Loucy (cell line): ENCODE results near the gene B3GALT5.

Experiments
- H2AFZ ChIP-seq: fragments of 200-600 bp; sonication (generic); 2 replicates; pipeline ENCODE4 v1.6.0; 2016; ENCODE audit warnings: antibody characterized with exemption, mild to moderate bottlenecking, low read length, moderate library complexity
- H3F3A ChIP-seq: fragments of 200-600 bp; 2 replicates; pipeline ENCODE4 v1.6.0; 2016; ENCODE audit warnings: antibody characterized with exemption, low read depth, mild to moderate bottlenecking
- H3K27me3 ChIP-seq: fragments of 200-600 bp; sonication (generic); 2 replicates; pipeline ENCODE4 v1.6.1; 2014; ENCODE audit warnings: low read length, mild to moderate bottlenecking; ENCODE audit not compliant: insufficient read depth, poor library complexity, severe bottlenecking
- H3K36me3 ChIP-seq: fragments of 200-600 bp; sonication (generic); 2 replicates; pipeline ENCODE4 v1.6.1; 2016; ENCODE audit warnings: low read length; ENCODE audit not compliant: insufficient read depth
- H3K4me1 ChIP-seq: fragments of 200-600 bp; sonication (generic); 2 replicates; pipeline ENCODE4 v1.5.1; 2014; ENCODE audit warnings: low read length, mild to moderate bottlenecking; ENCODE audit not compliant: insufficient read depth, poor library complexity, severe bottlenecking
- H3K4me2 ChIP-seq: fragments of 200-600 bp; sonication (generic); 2 replicates; pipeline ENCODE4 v1.6.0; 2014; ENCODE audit warnings: antibody characterized with exemption, low read length, low read depth, mild to moderate bottlenecking; ENCODE audit not compliant: poor library complexity, severe bottlenecking
- H3K4me3 ChIP-seq: fragments of 200-600 bp; sonication (generic); 2 replicates; pipeline ENCODE4 v1.5.1; 2014; ENCODE audit warnings: low read length, mild to moderate bottlenecking, mixed read lengths; ENCODE audit not compliant: poor library complexity, severe bottlenecking
- H3K79me2 ChIP-seq: fragments of 200-600 bp; sonication (generic); 2 replicates; pipeline ENCODE4 v1.6.1; 2014; ENCODE audit warnings: low read length; ENCODE audit not compliant: insufficient read depth
- H3K9ac ChIP-seq: fragments of 200-600 bp; sonication (generic); 2 replicates; pipeline ENCODE4 v1.6.0; 2014; ENCODE audit warnings: mild to moderate bottlenecking, low read depth, low read length, moderate library complexity; ENCODE audit not compliant: poor library complexity, severe bottlenecking
- H3K9me2 ChIP-seq: fragments of 200-600 bp; sonication (generic); replicated peaks from 2 replicates; pipeline ENCODE4 v1.6.1; 2016; ENCODE audit warnings: low read depth, low read length, mixed read lengths
- H3K9me3 ChIP-seq: fragments of 200-600 bp; sonication (generic); 2 replicates; pipeline ENCODE4 v1.6.1; 2014; ENCODE audit warnings: mild to moderate bottlenecking, antibody characterized with exemption, low read length, low read depth; ENCODE audit not compliant: insufficient read depth
- H4K20me1 ChIP-seq: fragments of 200-600 bp; sonication (generic); 2 replicates; pipeline ENCODE4 v1.6.0; 2014; ENCODE audit warnings: antibody characterized with exemption, low read length, mild to moderate bottlenecking; ENCODE audit not compliant: insufficient read depth, poor library complexity, severe bottlenecking
- EZH2phosphoT487 ChIP-seq: fragments of 200-600 bp; IDR thresholded peaks from 2 replicates; pipeline ENCODE4 v1.6.1; 2018; ENCODE audit warnings: antibody characterized with exemption, mild to moderate bottlenecking, moderate library complexity, borderline replicate concordance
- TF ChIP-seq, protein P1 (sequence below): fragments of 200-600 bp; sonication (generic); conservative IDR thresholded peaks from 2 replicates; pipeline ENCODE4 v1.5.1; 2014; ENCODE audit warnings: mild to moderate bottlenecking, antibody characterized with exemption, low read length

Gene B3GALT5

DNA sequence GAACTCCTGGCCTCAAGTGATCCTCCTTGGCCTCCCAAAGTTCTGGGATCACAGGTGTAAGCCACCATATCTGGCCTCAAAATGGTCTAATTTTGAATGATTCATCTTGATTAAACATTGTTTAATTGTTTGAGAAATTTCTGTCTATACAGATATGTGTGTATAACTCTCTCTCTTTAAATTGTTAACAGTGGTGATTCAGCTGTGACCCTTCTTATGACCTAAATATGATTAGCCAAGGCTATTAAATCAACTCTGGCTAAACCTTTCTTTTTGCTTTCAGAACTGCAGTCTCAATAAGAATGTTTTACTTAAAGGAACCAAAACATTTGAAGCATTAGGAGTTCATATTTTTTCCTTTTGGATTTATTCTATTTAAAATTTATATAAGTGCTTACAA is 19.2 kb upstream of the B3GALT5 start:
- Histone ChIP-seq H3K4me3 (no peak overlapping the region), H3K36me3 (no peaks in the 10 kb centered on the region), H3F3A (no peaks in the 10 kb centered on the region), H3K4me2 (no peak overlapping the region), H4K20me1 (no peaks in the 10 kb centered on the region), H3K79me2 (no peaks in the 10 kb centered on the region), H3K9me2 (no peaks in the 10 kb centered on the region), H3K4me1 (no peaks in the 10 kb centered on the region), H3K9ac (no peak overlapping the region), H2AFZ (no peak overlapping the region), H3K9me3 (no peaks in the 10 kb centered on the region; the same call in 1 of the 2 replicates), H3K27me3 (no peaks in the 10 kb centered on the region)
- no peak for TF ChIP-seq EZH2phosphoT487
- TF ChIP-seq, protein P1, sequence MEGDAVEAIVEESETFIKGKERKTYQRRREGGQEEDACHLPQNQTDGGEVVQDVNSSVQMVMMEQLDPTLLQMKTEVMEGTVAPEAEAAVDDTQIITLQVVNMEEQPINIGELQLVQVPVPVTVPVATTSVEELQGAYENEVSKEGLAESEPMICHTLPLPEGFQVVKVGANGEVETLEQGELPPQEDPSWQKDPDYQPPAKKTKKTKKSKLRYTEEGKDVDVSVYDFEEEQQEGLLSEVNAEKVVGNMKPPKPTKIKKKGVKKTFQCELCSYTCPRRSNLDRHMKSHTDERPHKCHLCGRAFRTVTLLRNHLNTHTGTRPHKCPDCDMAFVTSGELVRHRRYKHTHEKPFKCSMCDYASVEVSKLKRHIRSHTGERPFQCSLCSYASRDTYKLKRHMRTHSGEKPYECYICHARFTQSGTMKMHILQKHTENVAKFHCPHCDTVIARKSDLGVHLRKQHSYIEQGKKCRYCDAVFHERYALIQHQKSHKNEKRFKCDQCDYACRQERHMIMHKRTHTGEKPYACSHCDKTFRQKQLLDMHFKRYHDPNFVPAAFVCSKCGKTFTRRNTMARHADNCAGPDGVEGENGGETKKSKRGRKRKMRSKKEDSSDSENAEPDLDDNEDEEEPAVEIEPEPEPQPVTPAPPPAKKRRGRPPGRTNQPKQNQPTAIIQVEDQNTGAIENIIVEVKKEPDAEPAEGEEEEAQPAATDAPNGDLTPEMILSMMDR = no peak

DNA sequence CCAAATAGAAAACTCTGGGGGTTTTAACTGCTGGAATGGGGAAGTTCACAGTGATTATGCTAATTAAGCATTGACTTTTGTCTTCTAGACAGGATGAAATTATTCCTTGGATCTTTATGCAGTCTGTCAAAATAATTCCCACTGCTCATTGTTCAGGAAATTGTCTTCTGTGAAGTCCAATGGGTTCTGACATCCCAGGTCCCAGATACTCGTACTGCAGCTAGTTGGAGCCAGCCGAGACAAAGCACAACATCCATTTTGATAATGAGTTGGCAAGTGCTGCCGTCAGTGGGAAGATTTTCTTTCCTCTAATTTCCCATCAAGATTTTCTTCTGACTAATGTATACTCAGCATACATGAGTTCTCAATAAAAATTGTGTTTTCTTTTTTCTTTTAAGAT is 17.3 kb upstream of the B3GALT5 start:
- Histone ChIP-seq H2AFZ (no peak overlapping the region), H4K20me1 (no peaks in the 10 kb centered on the region), H3K9me3 (no peaks in the 10 kb centered on the region; the same call in 1 of the 2 replicates), H3K79me2 (no peaks in the 10 kb centered on the region), H3K4me3 (no peak overlapping the region), H3K9ac (no peak overlapping the region), H3K36me3 (no peaks in the 10 kb centered on the region), H3K9me2 (no peaks in the 10 kb centered on the region), H3F3A (no peaks in the 10 kb centered on the region), H3K4me1 (no peaks in the 10 kb centered on the region), H3K27me3 (no peaks in the 10 kb centered on the region), H3K4me2 (no peak overlapping the region)
- no peak for TF ChIP-seq EZH2phosphoT487
- TF ChIP-seq, protein P1 = no peak

DNA sequence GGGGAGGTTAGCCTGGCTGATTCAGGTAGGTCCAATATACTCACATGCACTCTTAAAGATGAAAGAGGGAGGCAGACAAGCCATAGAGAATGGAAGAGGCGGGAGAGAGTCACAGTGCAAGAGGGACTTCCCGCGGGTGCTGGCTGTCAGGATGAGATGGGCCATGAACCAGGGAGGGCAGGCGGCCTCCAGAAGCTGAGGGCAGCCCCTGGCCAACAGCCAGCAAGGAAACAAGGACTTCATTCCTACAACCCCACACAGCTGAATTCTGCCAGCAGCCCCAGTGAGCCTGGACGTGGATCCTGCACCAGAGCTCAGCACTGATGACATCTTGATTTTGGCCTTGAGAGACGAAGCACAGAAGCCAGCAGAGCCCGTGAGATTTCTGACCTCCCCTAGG is 15.1 kb upstream of the B3GALT5 start:
- no peak for TF ChIP-seq EZH2phosphoT487
- TF ChIP-seq, protein P1 = no peak
- no peaks in the 10 kb centered on the region for H3K27me3 ChIP-seq

More for the DNA sequence above, 15.1 kb upstream of the B3GALT5 start:
- no peaks in the 10 kb centered on the region; the same call in 1 of the 2 replicates for H3K9me3 ChIP-seq
- H2AFZ ChIP-seq = no peak overlapping the region
- no peaks in the 10 kb centered on the region for H4K20me1 ChIP-seq
- H3K4me3 ChIP-seq = no peak overlapping the region
- no peak overlapping the region for H3K9ac ChIP-seq
- H3K4me1 ChIP-seq = no peaks in the 10 kb centered on the region
- H3K4me2 ChIP-seq = no peak overlapping the region
- H3K79me2 ChIP-seq = no peaks in the 10 kb centered on the region
- no peaks in the 10 kb centered on the region for H3F3A ChIP-seq
- H3K36me3 ChIP-seq = no peaks in the 10 kb centered on the region
- no peaks in the 10 kb centered on the region for H3K9me2 ChIP-seq
